Thoracic aorta (tissue), 2 donors: Measurements from ENCODE around the gene CENPO. TPM values are rescaled to one million over a fixed set of nuclear protein-coding genes. Genes with fewer than 3 reads are reported as not detected.

Experiments used
- ATAC-seq: fragments of 150-250 bp; one replicate; pipeline ENCODE4 v1.8.0; 2017; ENCODE audit warnings: low read depth; ENCODE audit not compliant: insufficient number of reproducible peaks, low FRiP score
- DNase-seq: peaks from one replicate; pipeline ENCODE4 v3.0.0-alpha.2; 2020; ENCODE audit warnings: low spot score
- H3K27ac ChIP-seq, 2 donors: fragments of 200-600 bp; sonication (generic); 1 replicate in 1 of 2; 2 replicates in 1 of 2; pipeline ENCODE4 v1.5.1; 2016; ENCODE audit warnings: mild to moderate bottlenecking in 2 of 2, moderate library complexity in 2 of 2
- H3K27me3 ChIP-seq: fragments of 200-600 bp; sonication (generic); replicated peaks from 2 replicates; pipeline ENCODE4 v1.6.0; 2016; ENCODE audit warnings: mild to moderate bottlenecking; ENCODE audit not compliant: insufficient read depth
- H3K36me3 ChIP-seq: fragments of 200-600 bp; sonication (generic); one replicate; pipeline ENCODE4 v1.5.1; 2016
- H3K4me1 ChIP-seq, 2 donors: fragments of 200-600 bp; sonication (generic); 1 replicate in 1 of 2; 2 replicates in 1 of 2; pipeline versions ENCODE4 v1.5.1 to v1.6.0; 2016; ENCODE audit warnings: low read depth in 2 of 2, mild to moderate bottlenecking in 1 of 2; ENCODE audit not compliant: control insufficient read depth in 1 of 2
- H3K4me3 ChIP-seq: fragments of 200-600 bp; sonication (generic); 2 replicates; pipeline ENCODE4 v1.5.1; 2016; ENCODE audit warnings: mild to moderate bottlenecking
- H3K9me3 ChIP-seq: fragments of 200-600 bp; sonication (generic); 2 replicates; pipeline ENCODE4 v1.5.1; 2016
- CTCF ChIP-seq: fragments of 200-600 bp; sonication (generic); IDR thresholded peaks from one replicate; pipeline ENCODE4 v1.5.1; 2019; ENCODE audit warnings: antibody characterized with exemption
- total RNA-seq, 2 donors: library from RNA; depleted of rRNA; stranded (reverse); fragments of >200 nt; gene quantifications; one replicate each; pipeline versions ENCODE4 v1.1.0 to v1.2.3, GENCODE V29; 2016

The CENPO gene
- total RNA-seq, 2 donors from 2014 or later = 2.5 to 9.2 TPM

GRCh38 chr2:24749069-24749691 lies 44.0 kb upstream of the CENPO start:
- no peak for TF ChIP-seq CTCF
- Histone ChIP-seq H3K9me3 (no peaks in the 10 kb centered on the region), H3K27ac (no peak overlapping the region), H3K36me3 (peaks cover 10% of the 10 kb centered on the region), H3K4me3 (no peak overlapping the region), H3K4me1 (no peaks in the 10 kb centered on the region), H3K27me3 (no peaks in the 10 kb centered on the region)
- ATAC-seq (no peak), DNase-seq (no peak)

DNA sequence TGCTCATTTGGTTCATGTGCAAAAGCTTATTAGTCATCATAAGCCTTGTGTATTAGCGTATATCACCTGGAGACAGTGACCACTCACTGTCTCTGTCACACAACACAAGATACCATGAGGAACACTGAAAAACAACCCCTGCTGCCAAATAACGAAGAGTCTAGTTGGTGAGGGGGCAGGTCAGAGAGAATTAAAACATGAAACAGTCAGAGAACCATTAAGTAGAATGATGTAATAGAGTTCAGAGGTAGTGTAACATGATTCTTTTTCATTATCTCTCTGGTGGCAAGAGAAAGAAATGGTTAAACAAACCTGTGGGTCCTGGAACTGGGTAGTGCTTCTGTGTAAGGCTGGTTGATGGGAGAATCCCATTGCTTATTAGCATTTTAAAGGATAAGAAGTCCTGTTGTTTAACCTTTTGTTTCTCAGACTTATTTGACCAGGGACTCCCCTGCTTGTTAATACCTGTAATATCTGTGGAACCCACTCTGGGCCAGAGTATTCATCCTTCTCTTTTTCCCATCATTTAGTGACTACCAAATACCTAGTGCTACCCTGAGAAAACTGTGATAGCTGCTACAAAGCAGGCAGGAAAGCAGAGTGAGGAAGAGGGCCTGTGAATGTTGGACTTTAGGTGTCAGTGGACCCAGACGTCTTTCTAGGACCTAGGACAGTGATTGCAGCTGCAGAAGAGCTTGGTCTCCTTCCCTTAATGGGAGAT lies 38.1 kb upstream of the CENPO start:
- no peak for TF ChIP-seq CTCF
- no peak overlapping the region for H3K4me3 ChIP-seq
- no peaks in the 10 kb centered on the region for H3K4me1 ChIP-seq
- H3K36me3 ChIP-seq = peaks cover 25% of the 10 kb centered on the region
- H3K27me3 ChIP-seq = no peaks in the 10 kb centered on the region
- H3K27ac ChIP-seq = no peak overlapping the region
- DNase-seq = no peak
- ATAC-seq = no peak
- H3K9me3 ChIP-seq = no peaks in the 10 kb centered on the region

- H3K27me3 ChIP-seq = no peaks in the 10 kb centered on the region
- no peak overlapping the region for H3K27ac ChIP-seq
- H3K4me1 ChIP-seq = no peaks in the 10 kb centered on the region
- TF ChIP-seq CTCF = no peak
- no peak overlapping the region for H3K4me3 ChIP-seq
- peaks cover 25% of the 10 kb centered on the region for H3K36me3 ChIP-seq
- ATAC-seq (no peak), DNase-seq (no peak)
- H3K9me3 ChIP-seq = no peaks in the 10 kb centered on the region
Measured at GRCh38 chr2:24756789-24757188, 36.4 kb upstream of the CENPO start.

GRCh38 chr2:24761866-24762265 lies 31.4 kb upstream of the CENPO start:
- no peak for DNase-seq
- no peaks in the 10 kb centered on the region for H3K27me3 ChIP-seq
- TF ChIP-seq CTCF = no peak
- H3K27ac ChIP-seq = no peak overlapping the region
- H3K4me3 ChIP-seq = no peak overlapping the region
- ATAC-seq = no peak
- H3K9me3 ChIP-seq = no peaks in the 10 kb centered on the region
- no peaks in the 10 kb centered on the region for H3K4me1 ChIP-seq
- peaks cover 21% of the 10 kb centered on the region for H3K36me3 ChIP-seq

GRCh38 chr2:24762518-24762917 lies 30.7 kb upstream of the CENPO start:
- no peak for DNase-seq
- no peak overlapping the region for H3K27ac ChIP-seq
- TF ChIP-seq CTCF = no peak
- no peaks in the 10 kb centered on the region for H3K9me3 ChIP-seq
- H3K27me3 ChIP-seq = no peaks in the 10 kb centered on the region
- ATAC-seq = no peak
- no peak overlapping the region for H3K4me3 ChIP-seq
- H3K36me3 ChIP-seq = peaks cover 21% of the 10 kb centered on the region
- no peaks in the 10 kb centered on the region for H3K4me1 ChIP-seq
